Measurements from ENCODE around the gene RAD51B.

RAD51B gene

GRCh38 chr14:68060198-68060597 lies 240.6 kb downstream of the RAD51B start:
- in situ Hi-C loops (cut with HindIII; ENCODE audit: low sequenced_read_pairs), result no loop called here
- no peak for DNase-seq (ENCODE audit: low read depth, low spot score)
- no peak overlapping the region for H3K4me3 ChIP-seq (ENCODE audit: low read depth, low read length)
- no peak for TF ChIP-seq CTCF (IDR thresholded peaks at IDR 0.05; ENCODE audit: low read depth, low read length)

- H3K4me3 ChIP-seq (ENCODE audit: low read depth, low read length), result no peak overlapping the region
- no peak for TF ChIP-seq CTCF (IDR thresholded peaks at IDR 0.05; ENCODE audit: low read depth, low read length)
- in situ Hi-C loops (cut with HindIII; ENCODE audit: low sequenced_read_pairs), result no loop called here
- DNase-seq (ENCODE audit: low read depth, low spot score), result no peak
Observed at GRCh38 chr14:68062651-68063050, 243.1 kb downstream of the RAD51B start.

- DNase-seq (ENCODE audit: low read depth, low spot score), result no peak
- in situ Hi-C loops (cut with HindIII; ENCODE audit: low sequenced_read_pairs), result no loop called here
- no peak for TF ChIP-seq CTCF (IDR thresholded peaks at IDR 0.05; ENCODE audit: low read depth, low read length)
- H3K4me3 ChIP-seq (ENCODE audit: low read depth, low read length), result no peak overlapping the region
Observed at GRCh38 chr14:68065322-68065721, 245.7 kb downstream of the RAD51B start.

- TF ChIP-seq CTCF (IDR thresholded peaks at IDR 0.05; ENCODE audit: low read depth, low read length), result no peak
- H3K4me3 ChIP-seq (ENCODE audit: low read depth, low read length), result no peak overlapping the region
- DNase-seq (ENCODE audit: low read depth, low spot score), result no peak
- in situ Hi-C loops (cut with HindIII; ENCODE audit: low sequenced_read_pairs), result no loop called here
Observed at GRCh38 chr14:68074765-68075381, 255.3 kb downstream of the RAD51B start.

- in situ Hi-C loops (cut with HindIII; ENCODE audit: low sequenced_read_pairs), result no loop called here
Observed at GRCh38 chr14:68075382-68076029, 255.9 kb downstream of the RAD51B start.

GRCh38 chr14:68076451-68076850 lies 256.9 kb downstream of the RAD51B start:
- in situ Hi-C loops (cut with HindIII; ENCODE audit: low sequenced_read_pairs), result no loop called here
- no peak for TF ChIP-seq CTCF (IDR thresholded peaks at IDR 0.05; ENCODE audit: low read depth, low read length)
- DNase-seq (ENCODE audit: low read depth, low spot score), result peak; percentile 38
- H3K4me3 ChIP-seq (ENCODE audit: low read depth, low read length), result no peak overlapping the region

More at GRCh38 chr14:68075382-68076029, 255.9 kb downstream of the RAD51B start:
- no peak for DNase-seq (ENCODE audit: low read depth, low spot score)
- no peak for TF ChIP-seq CTCF (IDR thresholded peaks at IDR 0.05; ENCODE audit: low read depth, low read length)
- H3K4me3 ChIP-seq (ENCODE audit: low read depth, low read length), result no peak overlapping the region
